Glutamatergic neuron (in vitro differentiated cells): ENCODE measurements around the gene RHOBTB3. TPM values are rescaled to one million over a fixed set of nuclear protein-coding genes. Genes with fewer than 3 reads are reported as not detected.

Source experiments
- DNase-seq: peaks from one replicate; pipeline ENCODE4 v3.0.0; 2022
- H3K27ac Mint-ChIP-seq: one replicate; pipeline ENCODE4 v1.8.0; 2020; ENCODE audit warnings: mild to moderate bottlenecking, mixed read lengths, inconsistent platforms; ENCODE audit not compliant: unreplicated experiment
- H3K27me3 Mint-ChIP-seq: one replicate; pipeline ENCODE4 v1.8.0; 2020; ENCODE audit warnings: mild to moderate bottlenecking, moderate library complexity, mixed read lengths, inconsistent platforms; ENCODE audit not compliant: unreplicated experiment
- H3K36me3 Mint-ChIP-seq: one replicate; pipeline ENCODE4 v1.8.0; 2020; ENCODE audit warnings: mild to moderate bottlenecking, mixed read lengths, inconsistent platforms; ENCODE audit not compliant: unreplicated experiment
- H3K4me1 Mint-ChIP-seq: one replicate; pipeline ENCODE4 v1.8.0; 2020; ENCODE audit warnings: mild to moderate bottlenecking, low read depth, mixed read lengths, inconsistent platforms; ENCODE audit not compliant: unreplicated experiment
- H3K4me3 Mint-ChIP-seq: one replicate; pipeline ENCODE4 v1.8.0; 2020; ENCODE audit warnings: mild to moderate bottlenecking, mixed read lengths, inconsistent platforms; ENCODE audit not compliant: unreplicated experiment
- H3K9me3 Mint-ChIP-seq: one replicate; pipeline ENCODE4 v1.8.0; 2020; ENCODE audit warnings: mild to moderate bottlenecking, moderate library complexity, mixed read lengths, inconsistent platforms; ENCODE audit not compliant: unreplicated experiment
- long read RNA-seq: library from polyadenylated mRNA; unstranded; transcript quantifications from one replicate; pipeline ENCODE4 v2.0.0, GENCODE V29; 2020; ENCODE audit not compliant: unreplicated experiment
- total RNA-seq: library from RNA; stranded (reverse); fragmentation: NEBNext Ultra II Directional; extraction: Animal tissue kit (Norgen Biotek cat#: 25700); gene quantifications from one replicate; pipeline ENCODE4 v1.2.1, GENCODE V29; 2021; ENCODE audit not compliant: unreplicated experiment
- TF ChIP-seq, protein P1 (sequence below): fragments of 200-600 bp; sonication (generic); IDR thresholded peaks from one replicate; pipeline ENCODE4 v1.5.0; 2021; ENCODE audit not compliant: partially characterized antibody, unreplicated experiment

RHOBTB3 gene, protein sequence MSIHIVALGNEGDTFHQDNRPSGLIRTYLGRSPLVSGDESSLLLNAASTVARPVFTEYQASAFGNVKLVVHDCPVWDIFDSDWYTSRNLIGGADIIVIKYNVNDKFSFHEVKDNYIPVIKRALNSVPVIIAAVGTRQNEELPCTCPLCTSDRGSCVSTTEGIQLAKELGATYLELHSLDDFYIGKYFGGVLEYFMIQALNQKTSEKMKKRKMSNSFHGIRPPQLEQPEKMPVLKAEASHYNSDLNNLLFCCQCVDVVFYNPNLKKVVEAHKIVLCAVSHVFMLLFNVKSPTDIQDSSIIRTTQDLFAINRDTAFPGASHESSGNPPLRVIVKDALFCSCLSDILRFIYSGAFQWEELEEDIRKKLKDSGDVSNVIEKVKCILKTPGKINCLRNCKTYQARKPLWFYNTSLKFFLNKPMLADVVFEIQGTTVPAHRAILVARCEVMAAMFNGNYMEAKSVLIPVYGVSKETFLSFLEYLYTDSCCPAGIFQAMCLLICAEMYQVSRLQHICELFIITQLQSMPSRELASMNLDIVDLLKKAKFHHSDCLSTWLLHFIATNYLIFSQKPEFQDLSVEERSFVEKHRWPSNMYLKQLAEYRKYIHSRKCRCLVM
- total RNA-seq = 39.0 TPM
- long read RNA-seq, full-length matches to known transcripts = 5 of 17 reads
- long read RNA-seq, partial matches to known transcripts = 11 of 17 reads
- long read RNA-seq, other reads (novel, unspliced or antisense) = 1 of 17 reads

DNA sequence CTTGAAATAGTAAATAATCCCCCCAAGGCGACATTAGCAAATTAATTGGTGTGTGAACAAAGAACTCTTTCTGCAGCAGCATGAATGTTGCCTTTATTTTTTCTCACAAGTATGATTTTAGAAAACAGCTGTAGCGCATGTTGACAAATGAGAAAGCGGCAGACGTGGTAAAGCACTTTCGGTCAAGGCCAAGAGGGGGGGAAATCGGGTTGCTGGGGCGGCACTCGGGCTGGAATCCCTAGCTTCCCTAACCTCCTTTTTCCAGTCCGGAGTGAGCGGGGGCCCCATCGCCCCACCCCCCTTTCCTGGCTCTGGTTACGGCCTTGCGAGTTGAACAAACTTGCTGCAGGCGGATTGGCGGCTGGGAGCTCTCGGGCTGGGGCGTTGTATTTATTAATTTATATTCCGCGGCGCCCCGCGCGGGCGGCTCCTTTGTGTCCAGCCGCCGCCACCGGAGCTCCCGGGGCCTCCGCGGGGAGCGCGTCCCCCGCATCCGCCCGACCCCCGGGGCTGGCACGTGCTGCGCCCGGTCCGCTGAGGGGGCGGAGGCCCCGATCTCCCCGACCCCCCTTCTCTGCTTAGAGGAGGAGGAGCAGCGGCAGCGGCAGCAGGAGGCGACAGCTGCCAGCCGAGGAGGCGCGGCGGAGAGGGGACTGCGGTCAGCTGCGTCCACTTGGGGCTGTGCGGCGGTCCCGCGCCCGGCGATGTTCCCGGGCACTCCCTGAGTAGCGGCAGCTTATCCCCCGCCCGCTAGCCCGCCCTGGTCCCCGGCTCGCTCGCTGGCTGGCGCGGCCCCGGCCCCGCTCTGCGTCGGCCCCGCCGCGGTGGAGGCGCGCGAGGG lies at the start of gene RHOBTB3:
TSS of gene RHOBTB3 (plus strand) at position 607 of the 841 bp plus-strand sequence. CDS start 347 bp downstream, outside the sequence.
- Mint-ChIP-seq H3K27ac (peak within 1 kb of the TSS; percentile 99), H3K9me3 (peaks cover 11% of the 10 kb centered on the region), H3K4me1 (peaks cover 14% of the 10 kb centered on the region), H3K36me3 (no peaks in the 10 kb centered on the region), H3K4me3 (peak within 1 kb of the TSS; percentile 98), H3K27me3 (peaks cover 16% of the 10 kb centered on the region)
- TF ChIP-seq, protein P1, sequence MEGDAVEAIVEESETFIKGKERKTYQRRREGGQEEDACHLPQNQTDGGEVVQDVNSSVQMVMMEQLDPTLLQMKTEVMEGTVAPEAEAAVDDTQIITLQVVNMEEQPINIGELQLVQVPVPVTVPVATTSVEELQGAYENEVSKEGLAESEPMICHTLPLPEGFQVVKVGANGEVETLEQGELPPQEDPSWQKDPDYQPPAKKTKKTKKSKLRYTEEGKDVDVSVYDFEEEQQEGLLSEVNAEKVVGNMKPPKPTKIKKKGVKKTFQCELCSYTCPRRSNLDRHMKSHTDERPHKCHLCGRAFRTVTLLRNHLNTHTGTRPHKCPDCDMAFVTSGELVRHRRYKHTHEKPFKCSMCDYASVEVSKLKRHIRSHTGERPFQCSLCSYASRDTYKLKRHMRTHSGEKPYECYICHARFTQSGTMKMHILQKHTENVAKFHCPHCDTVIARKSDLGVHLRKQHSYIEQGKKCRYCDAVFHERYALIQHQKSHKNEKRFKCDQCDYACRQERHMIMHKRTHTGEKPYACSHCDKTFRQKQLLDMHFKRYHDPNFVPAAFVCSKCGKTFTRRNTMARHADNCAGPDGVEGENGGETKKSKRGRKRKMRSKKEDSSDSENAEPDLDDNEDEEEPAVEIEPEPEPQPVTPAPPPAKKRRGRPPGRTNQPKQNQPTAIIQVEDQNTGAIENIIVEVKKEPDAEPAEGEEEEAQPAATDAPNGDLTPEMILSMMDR = no peak
- peak; percentile 88 for DNase-seq

DNA sequence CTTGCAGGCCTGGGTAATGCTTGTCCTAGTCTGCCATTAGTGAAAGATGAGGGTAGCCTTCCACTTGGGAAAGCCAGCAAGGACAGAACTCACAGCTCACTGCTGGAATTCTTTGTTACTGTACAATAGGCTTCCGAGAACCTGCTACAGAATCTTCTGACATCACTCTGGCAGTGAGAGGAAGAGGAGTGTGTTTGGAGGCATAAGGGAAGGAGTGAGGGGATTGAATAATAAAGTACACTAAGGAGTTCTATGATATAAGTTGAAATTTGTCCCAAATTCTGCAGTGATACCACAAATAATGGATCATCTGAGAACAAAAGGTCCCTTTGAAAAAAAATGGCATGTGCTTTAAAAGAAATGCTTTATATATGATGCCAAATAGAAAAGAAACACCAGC lies 48.2 kb upstream of the RHOBTB3 start, which contains the start of gene SPATA9:
TSS of gene SPATA9 (minus strand) at position 101 of the 400 bp plus-strand sequence. CDS start 137 bp downstream, outside the sequence.
- Mint-ChIP-seq H3K4me1 (peaks cover 3% of the 10 kb centered on the region), H3K4me3 (no peak within 1 kb of the TSS), H3K9me3 (no peaks in the 10 kb centered on the region), H3K36me3 (no peaks in the 10 kb centered on the region), H3K27me3 (no peaks in the 10 kb centered on the region), H3K27ac (no peak within 1 kb of the TSS)
- no peak for DNase-seq
- TF ChIP-seq, protein P1 = no peak

DNA sequence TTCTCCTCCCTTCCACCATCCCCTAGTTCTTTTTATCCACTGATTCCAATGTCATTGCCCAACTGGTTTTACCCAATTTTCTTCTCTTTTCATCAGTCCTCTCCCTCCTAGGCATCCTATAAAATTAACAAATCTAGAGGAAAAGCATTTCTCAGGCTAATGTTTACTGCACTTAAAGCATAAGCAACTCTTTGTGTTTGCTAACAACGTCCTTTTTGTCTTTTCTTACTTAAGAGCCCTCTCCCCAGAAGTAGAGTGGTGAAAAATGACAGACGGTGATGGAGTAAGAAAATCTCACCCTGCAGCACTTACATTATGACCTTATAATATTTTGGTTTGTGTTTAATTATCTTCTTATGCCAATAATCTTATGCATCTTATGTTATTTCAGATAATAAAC lies 46.8 kb upstream of the RHOBTB3 start:
- no peaks in the 10 kb centered on the region for H3K9me3 Mint-ChIP-seq
- no peak overlapping the region for H3K4me3 Mint-ChIP-seq
- H3K36me3 Mint-ChIP-seq = no peaks in the 10 kb centered on the region
- TF ChIP-seq, protein P1 = no peak
- H3K4me1 Mint-ChIP-seq = peaks cover 3% of the 10 kb centered on the region
- H3K27me3 Mint-ChIP-seq = no peaks in the 10 kb centered on the region
- H3K27ac Mint-ChIP-seq = no peak overlapping the region
- DNase-seq = no peak

DNA sequence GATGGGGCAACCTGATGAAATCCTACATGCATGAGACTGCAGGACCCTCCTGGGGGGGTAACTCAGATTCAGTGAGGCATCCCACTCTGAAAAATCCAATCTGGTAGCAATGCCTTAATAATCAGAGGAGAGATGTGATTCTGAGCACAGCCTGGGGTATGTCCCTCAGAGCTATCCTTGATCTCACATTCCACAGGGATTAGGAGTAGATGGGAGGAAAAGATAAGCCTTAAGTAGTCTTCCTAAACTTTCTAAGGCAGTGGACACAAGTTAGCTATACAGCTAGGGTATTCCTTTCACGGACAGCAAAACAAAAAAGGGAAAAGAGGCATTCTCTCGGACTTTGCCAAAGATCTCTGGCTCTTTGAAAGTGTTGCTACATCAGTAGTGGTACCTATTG lies 44.5 kb upstream of the RHOBTB3 start:
- no peaks in the 10 kb centered on the region for H3K9me3 Mint-ChIP-seq
- H3K27me3 Mint-ChIP-seq = no peaks in the 10 kb centered on the region
- H3K4me1 Mint-ChIP-seq = peaks cover 3% of the 10 kb centered on the region
- TF ChIP-seq, protein P1 = no peak
- H3K27ac Mint-ChIP-seq = no peak overlapping the region
- DNase-seq = no peak
- no peaks in the 10 kb centered on the region for H3K36me3 Mint-ChIP-seq
- H3K4me3 Mint-ChIP-seq = no peak overlapping the region
